Fibroblast of gingiva (primary cell): ENCODE results near the gene VIPAS39.

Experiments
- DNase-seq: peaks from one replicate; pipeline ENCODE4 v3.0.0-alpha.2; 2011; ENCODE audit warnings: low read depth

Gene VIPAS39

GRCh38 chr14:77457522-77458248, at the start of gene VIPAS39, which contains the start of gene AHSA1:
Gene VIPAS39, minus strand, starts transcription at chr14:77457601. Its CDS starts 3,499 bp downstream, at chr14:77454102.
Gene AHSA1, plus strand, starts transcription at chr14:77458093. Its CDS starts 97 bp downstream, at chr14:77458190.
- peak; percentile 99 for DNase-seq

- DNase-seq, result no peak
Measured at GRCh38 chr14:77505031-77505430, 47.6 kb upstream of the VIPAS39 start.

GRCh38 chr14:77503138-77503537, 45.7 kb upstream of the VIPAS39 start:
- no peak for DNase-seq

- DNase-seq, result no peak
Measured at GRCh38 chr14:77502109-77502782, 44.8 kb upstream of the VIPAS39 start.

- DNase-seq, result no peak
Measured at GRCh38 chr14:77498984-77499527, 41.7 kb upstream of the VIPAS39 start.

- no peak for DNase-seq
Measured at GRCh38 chr14:77498120-77498979, 40.9 kb upstream of the VIPAS39 start, which contains the start of gene ISM2. Gene ISM2, minus strand, starts transcription at chr14:77498816. Its CDS starts 23 bp downstream, at chr14:77498793.

GRCh38 chr14:77495334-77495733, 37.9 kb upstream of the VIPAS39 start:
- no peak for DNase-seq

GRCh38 chr14:77491056-77491455, 33.7 kb upstream of the VIPAS39 start:
- DNase-seq, result no peak

GRCh38 chr14:77490347-77490986, 33.1 kb upstream of the VIPAS39 start:
- no peak for DNase-seq

GRCh38 chr14:77489041-77489440, 31.6 kb upstream of the VIPAS39 start:
- DNase-seq, result no peak

- DNase-seq, result no peak
Measured at GRCh38 chr14:77488558-77488957, 31.2 kb upstream of the VIPAS39 start.

- no peak for DNase-seq
Measured at GRCh38 chr14:77485901-77486678, 28.7 kb upstream of the VIPAS39 start.

- DNase-seq, result no peak
Measured at GRCh38 chr14:77485256-77485655, 27.9 kb upstream of the VIPAS39 start.

- DNase-seq, result no peak
Measured at GRCh38 chr14:77482422-77482821, 25.0 kb upstream of the VIPAS39 start.

GRCh38 chr14:77478796-77479195, 21.4 kb upstream of the VIPAS39 start:
- no peak for DNase-seq

GRCh38 chr14:77478029-77478428, 20.6 kb upstream of the VIPAS39 start:
- no peak for DNase-seq

GRCh38 chr14:77475432-77476115, 18.2 kb upstream of the VIPAS39 start:
- DNase-seq, result no peak

GRCh38 chr14:77474479-77475177, 17.2 kb upstream of the VIPAS39 start:
- DNase-seq, result no peak

- no peak for DNase-seq
Measured at GRCh38 chr14:77473921-77474320, 16.5 kb upstream of the VIPAS39 start.
